Stimulated activated CD8-positive, alpha-beta memory T cell treated with anti-CD3 and anti-CD28 coated beads, Interleukin-12 subunit alpha, Interleukin-12 subunit beta, amount 100 ng/mL, for 24 hours (primary cell): Measurements from ENCODE around the gene LEPR.
"Not testable (repeated sequence)": the region's sequence is repeated elsewhere in the genome, so short reads cannot be mapped to it uniquely, and the experiment has no call there.

Experiments used
- DNase-seq: peaks from one replicate; pipeline ENCODE4 v3.0.0-alpha.2; 2020; ENCODE audit errors: extremely low read depth

Gene LEPR

DNA sequence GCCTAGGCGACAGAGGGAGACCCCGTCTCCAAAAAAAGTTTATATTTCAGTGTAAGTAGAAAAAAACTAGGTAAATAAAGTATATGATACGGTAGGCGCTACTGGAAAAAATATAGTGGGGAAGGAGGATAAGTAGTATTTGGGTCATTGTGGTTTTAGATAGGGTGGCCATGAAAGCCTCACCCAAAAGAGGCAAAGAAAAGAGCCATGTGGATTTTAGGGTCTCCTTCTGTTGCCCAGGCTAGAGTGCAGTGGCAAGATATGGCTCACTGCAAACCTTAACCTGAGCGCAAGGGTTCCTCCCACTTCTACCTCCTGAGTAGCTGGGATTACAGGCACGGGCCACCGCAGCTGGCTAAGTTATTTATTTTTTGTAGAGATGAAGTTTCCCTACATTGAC lies 17.1 kb downstream of the LEPR start:
- DNase-seq = no peak

DNA sequence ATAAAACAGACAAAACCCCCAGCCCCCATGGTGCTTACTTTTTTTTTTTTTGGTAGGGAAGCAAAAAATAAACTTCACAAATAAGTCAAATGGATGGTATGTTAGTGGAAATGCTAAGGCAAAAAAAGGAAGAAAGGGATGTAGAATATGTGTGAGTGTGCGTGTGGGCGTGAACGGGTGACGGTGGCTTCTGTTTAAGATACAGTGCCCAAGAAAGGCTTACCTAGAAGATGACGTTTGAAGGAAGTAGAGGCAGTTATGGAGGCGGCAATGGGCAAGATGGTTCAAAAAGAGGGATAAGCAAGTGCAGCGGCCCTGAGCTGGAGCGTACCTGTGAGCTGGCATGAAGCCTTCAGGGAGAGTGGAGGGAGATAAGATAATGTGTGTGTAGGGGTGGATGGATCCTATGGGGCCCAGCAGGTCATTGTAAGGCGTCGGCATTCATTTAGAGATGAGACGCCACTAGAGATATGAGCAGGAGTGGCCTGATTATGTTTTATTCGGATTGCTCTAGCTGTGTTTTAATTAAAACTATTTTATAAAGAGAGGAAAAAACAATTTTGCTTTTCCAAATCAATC lies 19.9 kb downstream of the LEPR start:
- no peak for DNase-seq

DNA sequence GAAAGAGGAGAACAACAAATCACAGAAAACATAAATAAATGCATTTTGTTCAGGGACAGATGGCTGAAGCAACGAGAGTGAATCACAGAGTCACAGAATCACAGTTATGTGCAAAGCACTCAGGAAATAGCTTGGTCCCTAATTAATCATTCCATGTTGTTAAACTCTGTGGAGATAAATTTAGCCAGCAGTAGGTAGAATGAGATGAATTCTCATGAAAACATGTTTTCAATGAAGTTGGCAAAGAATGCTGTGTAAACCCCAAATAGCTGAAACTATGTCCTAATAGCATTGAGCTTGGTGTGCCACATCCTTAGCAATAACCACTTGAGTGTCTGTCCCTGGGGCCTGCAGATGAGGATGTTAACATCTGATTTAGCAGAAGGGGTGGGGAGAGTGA lies 20.4 kb downstream of the LEPR start:
- DNase-seq = no peak

DNA sequence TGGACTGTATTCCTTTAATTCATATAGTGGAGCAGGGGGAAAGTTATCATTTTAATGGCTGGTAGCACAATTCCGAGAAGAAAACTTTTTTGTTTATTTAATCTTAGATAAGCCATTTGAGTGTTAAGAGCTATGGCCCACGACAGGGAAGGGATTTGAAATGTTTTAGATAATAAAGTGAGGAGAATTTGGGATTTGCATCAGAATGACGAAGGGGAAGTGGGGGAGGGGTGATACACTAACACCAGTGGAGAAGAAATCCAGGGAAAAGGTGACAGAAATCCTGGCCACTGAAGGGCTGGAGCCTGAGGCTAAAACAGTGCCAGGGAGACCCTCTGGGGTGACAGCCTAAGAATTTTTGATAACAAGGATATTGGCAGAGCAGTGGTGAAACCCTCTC lies 21.0 kb downstream of the LEPR start:
- DNase-seq = no peak

DNA sequence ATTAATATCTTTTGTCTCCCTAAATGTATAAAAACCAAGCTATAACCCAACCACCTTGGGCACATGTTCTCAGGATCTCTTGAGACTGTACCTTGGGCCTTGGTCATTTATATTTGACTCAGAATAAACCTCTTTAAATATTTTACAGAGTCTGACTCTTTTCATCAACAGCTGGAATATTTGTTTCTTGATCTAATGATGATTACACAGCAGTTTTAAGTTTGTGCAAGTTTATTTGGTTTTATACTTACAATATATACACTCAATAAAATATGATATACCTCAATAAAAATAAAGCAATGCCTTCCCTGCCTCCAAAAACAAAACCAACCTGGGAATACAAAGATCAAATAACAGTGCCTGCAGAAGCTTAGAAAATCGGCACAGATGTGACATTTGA lies 22.0 kb downstream of the LEPR start:
- no peak for DNase-seq

DNA sequence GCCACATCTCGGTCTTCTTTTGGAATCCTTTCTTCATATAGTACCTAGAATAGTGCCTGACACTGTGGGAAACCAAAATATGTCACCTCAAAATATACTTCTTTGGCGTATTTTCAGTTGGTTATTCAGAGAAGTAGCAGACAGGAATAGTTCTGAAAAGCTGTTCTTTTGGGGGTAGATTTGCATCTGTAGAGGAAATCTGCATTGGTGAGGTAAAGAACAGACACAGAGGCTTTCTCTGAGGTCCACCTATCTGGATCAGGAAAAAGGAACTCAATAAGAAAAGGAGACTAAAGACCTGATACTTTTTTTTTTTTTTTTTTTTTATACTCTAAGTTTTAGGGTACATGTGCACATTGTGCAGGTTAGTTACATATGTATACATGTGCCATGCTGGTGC lies 23.2 kb downstream of the LEPR start:
- DNase-seq = no peak

DNA sequence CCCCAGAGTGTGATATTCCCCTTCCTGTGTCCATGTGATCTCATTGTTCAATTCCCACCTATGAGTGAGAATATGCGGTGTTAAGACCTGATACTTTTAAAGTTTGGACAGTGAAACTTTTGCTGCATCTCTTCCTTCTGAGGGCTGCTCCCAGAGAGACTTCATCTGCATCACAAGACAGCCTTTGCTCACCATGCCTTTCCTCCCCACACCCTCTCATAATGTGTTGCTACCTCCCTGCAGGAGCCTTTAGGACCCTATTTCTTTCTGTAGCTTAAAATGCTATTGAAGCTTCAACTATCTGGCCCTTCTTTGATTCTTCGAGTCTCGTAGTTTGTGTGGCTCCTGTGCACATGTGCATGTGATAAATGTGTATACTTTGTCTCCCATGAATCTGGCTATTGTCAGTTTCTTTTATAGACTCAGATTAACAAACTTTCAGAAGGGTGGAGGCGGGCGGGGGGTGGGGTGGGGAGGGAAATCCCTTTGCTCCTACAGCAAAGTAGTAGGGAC lies 23.7 kb downstream of the LEPR start:
- DNase-seq = no peak

DNA sequence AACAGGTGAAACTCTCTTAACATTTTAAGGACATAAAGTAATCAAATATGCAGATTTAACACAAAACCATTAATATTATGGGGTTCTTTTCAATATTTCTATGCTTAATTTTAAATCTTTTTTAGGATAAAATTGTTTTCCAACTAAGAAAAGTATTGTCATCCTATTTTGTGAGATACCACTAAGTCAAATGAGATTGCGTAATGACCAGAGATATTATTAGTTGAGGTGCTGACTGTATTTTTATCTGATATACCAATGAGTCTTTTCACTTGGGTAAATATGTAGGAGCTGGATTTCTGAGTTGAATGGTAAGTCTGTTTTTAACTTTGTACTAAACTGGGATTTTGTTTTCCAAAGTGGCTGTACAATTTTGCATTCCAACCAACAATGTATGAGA lies 25.4 kb downstream of the LEPR start:
- DNase-seq = no peak

DNA sequence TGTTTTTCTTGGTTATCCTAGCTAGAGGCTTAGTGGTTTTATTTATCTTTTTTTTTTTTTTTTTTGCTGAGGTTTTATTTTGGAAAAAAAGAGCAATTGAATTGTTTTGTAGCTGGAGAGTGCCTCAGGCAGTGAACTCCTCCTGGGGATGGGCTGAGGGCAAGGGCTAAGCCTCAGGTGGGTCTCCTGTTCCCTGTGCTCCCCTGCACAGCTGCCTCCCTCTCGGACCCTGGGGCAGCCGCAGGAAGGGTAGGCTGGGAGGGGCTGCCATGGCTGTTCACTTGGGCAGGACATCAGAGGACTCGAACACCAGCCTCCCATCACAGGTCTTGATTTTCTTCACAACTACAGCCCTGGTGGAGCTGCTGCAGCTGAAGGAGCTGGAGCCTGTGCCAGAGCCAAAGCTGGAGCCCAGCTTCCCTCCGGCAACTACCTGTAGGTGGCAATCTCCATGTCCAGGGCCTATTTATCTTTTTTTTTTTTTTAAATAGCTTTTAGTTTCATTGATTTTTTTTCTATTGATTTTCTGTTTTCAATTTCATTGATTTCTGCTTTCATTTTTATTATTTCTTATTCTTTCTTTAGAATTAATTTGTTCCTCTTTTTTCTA lies 28.9 kb downstream of the LEPR start:
- DNase-seq = no peak

DNA sequence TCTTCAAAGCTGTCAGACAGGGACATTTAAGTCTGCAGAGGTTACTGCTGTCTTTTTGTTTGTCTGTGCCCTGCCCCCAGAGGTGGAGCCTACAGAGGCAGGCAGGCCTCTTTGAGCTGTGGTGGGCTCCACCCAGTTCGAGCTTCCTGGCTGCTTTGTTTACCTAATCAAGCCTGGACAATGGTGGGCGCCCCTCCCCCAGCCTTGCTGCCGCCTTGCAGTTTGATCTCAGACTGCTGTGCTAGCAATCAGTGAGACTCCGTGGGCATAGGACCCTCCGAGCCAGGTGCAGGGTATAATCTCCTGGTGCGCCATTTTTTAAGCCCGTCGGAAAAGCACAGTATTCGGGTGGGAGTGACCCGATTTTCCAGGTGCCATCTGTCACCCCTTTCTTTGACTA lies 35.2 kb downstream of the LEPR start:
- not testable (repeated sequence) for DNase-seq

DNA sequence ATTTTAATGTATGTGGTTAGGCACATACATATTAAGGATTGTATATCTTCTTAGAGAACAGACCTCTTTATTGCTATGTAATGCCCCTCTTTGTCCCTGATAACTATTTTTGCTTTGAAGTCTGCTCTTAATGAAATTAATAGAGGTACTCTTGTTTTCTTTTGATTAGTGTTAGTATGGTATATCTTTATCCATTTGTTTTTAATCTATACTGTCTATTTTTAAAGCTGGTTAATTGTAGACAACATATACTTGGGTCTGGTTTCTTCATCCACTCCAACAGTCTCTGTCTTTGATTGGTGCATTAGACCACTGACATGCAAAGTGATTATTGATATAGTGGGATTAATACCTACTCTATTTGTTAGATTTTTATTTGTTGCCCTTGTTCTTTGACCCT lies 36.0 kb downstream of the LEPR start:
- DNase-seq = no peak

DNA sequence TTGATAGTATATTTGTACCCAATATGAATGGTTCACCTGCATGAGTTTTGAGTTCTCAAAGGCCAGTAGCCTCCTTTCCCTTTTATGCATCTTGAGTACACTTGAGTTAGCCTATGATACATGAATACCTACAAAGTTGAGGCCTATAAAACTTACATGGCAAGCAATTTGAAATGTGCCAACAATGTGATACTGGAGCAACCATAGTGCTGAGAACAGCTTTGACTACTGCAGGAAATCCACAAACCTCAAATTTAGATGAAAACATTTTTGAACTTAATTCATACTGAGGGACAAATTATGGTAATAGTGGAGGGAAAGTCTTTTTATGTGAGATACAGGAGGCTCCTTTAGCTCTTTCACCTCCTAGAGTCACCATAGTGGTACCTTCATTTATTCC lies 37.4 kb downstream of the LEPR start:
- no peak for DNase-seq

DNA sequence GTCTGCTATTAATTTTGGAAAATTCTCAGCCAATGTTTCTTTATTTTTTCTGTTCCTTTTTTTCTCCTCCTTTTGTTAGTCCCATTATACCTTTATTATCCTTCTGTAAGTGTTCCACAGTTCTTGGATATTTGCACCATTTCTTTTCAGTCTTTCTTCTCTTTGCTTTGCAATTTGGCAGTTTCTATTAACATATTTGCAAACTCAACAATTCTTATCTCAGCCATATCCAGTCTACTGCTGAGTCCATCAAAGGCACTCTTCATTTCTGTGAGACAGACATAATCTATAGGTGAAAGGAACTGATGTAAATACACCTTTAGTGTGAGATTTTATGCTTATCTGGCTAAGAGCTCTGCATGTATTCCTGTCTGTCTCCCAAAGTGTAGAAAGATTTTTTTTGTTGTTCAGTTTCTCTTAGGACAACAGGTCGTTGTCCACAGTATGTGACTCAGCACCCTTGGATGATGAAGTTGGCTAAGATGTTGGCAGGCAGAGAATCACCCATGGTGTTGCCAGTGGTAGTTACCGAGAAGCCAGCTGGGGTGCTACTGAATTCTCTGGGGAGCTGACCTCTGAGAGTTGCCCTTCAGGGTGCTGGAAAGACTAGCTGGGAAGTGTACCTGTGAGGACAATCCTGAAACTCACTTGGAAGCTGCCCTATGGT lies 38.4 kb downstream of the LEPR start:
- no peak for DNase-seq

DNA sequence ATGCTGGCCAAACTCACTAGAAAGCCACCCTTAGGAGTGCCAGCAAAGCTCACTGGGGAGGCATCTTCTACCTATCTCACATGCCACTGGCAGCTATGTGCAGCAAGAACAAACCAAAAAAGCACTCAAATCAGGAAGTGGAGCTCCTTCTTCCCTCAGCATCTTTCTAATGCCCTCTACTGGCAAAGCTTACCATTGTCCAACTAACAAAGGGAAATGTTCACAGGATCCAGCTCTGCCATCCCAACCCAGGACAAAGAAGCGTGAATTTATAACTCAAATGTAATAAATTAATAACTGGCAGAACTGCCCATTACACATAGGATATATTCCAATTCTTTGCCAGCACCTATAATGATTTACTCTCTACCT lies 38.9 kb downstream of the LEPR start:
- DNase-seq = no peak

DNA sequence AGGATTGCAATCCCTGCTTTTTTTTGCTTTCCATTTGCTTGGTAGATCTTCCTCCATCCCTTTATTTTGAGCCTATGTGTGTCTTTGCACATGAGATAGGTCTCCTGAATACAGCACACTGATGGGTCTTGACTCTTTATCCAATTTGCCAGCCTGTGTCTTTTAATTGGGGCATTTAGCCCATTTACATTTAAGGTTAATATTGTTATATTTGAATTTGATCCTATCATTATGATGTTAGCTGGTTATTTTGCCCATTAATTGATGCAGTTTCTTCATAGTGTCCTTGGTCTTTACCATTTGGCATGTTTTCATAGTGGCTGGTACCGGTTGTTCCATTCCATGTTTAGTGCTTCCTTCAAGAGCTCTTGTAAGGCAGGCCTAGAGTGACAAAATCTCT lies 45.4 kb downstream of the LEPR start:
- DNase-seq = not testable (repeated sequence)

DNA sequence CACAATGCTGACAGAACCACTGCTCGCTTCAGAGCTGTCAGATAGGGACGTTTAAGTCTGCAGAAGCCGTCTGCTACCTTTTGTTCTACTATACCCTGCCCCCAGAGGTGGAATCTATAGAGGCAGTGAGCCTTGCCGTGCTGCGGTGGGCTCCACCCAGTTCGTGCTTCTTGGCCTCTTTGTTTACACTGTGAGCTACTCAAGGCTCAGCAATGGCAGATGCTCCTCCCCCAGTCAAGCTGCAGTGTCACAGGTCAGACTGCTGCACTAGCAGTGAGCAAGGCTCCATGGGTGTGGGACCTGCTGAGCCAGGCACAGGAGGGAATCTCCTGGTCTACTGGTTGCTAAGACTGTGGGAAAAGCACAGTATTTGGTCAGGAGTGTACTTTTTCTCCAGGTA lies 47.1 kb downstream of the LEPR start:
- no peak for DNase-seq

DNA sequence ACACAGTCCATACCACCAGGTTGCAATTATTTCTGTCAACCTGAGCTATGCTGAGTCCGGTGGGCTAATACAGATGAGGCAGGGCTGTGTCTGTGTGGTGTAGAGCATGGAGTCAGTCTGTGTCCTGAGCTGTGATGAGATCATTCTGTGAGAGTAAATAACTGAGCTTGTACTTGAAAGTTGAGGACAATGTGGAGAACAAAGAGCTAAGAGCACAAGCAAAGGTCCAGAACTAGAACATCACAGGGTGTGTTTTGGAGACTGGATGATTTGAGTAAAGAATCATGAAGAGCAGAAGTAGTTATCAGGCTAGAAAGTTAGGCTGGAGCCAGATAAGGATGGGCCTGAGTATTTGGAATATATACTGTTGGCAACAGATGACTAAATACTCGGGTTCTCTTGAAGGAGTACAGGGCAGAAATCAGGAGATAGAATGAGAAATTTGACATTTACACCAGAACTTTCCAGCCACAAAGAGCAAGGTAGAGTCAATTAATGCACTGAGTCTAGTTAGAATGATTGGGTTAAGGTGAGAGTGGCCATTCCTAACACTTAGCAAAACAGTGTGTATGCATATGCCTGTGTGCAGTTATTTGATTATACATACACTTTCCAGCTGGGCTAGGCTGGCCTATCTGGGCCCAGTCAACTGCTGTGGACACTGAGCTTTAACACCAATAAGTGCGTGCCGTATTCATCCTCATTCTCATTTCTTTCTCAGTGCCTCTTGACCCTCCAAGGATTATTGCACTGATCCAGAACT lies 48.8 kb downstream of the LEPR start:
- no peak for DNase-seq

DNA sequence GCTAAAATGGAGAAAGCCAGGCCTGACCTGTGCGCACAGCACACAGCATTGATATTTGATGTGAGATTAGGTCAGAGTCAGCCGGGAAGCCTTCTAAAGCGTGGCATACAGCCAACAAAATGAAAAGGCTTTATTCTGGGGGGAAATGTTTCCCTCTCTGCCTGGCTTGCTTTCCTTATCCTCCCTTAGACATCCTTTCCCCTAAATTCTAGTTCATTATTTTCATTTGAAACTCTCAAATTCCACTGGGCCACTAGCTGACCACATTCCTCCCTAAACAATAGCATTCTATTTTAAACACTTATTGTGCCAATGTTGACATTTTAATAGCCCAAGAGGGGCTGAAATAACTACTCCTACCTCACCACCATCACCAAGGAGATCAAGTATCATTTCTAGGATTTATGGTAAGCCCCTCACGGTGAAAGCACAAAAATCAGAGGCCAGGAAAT lies 49.4 kb downstream of the LEPR start:
- DNase-seq = no peak
